Uterus (tissue), 2 donors: ENCODE data around the gene IL4R.

Source experiments
- CTCF ChIP-seq, 4 experiments: fragments of 200-600 bp in 2 of 4; fragments of 450-650 bp in 2 of 4; sonication (generic) in 2 of 4; IDR thresholded peaks; one replicate each; pipeline ENCODE4 v1.5.1; 2016 to 2019; ENCODE audit warnings: antibody characterized with exemption in 4 of 4, mild to moderate bottlenecking in 2 of 4, moderate library complexity in 1 of 4
- POLR2A ChIP-seq, 2 donors: fragments of 450-650 bp; IDR thresholded peaks; one replicate each; pipeline ENCODE4 v1.6.1; 2016; ENCODE audit warnings: antibody characterized with exemption in 2 of 2, mild to moderate bottlenecking in 1 of 2, moderate library complexity in 1 of 2

DNA sequence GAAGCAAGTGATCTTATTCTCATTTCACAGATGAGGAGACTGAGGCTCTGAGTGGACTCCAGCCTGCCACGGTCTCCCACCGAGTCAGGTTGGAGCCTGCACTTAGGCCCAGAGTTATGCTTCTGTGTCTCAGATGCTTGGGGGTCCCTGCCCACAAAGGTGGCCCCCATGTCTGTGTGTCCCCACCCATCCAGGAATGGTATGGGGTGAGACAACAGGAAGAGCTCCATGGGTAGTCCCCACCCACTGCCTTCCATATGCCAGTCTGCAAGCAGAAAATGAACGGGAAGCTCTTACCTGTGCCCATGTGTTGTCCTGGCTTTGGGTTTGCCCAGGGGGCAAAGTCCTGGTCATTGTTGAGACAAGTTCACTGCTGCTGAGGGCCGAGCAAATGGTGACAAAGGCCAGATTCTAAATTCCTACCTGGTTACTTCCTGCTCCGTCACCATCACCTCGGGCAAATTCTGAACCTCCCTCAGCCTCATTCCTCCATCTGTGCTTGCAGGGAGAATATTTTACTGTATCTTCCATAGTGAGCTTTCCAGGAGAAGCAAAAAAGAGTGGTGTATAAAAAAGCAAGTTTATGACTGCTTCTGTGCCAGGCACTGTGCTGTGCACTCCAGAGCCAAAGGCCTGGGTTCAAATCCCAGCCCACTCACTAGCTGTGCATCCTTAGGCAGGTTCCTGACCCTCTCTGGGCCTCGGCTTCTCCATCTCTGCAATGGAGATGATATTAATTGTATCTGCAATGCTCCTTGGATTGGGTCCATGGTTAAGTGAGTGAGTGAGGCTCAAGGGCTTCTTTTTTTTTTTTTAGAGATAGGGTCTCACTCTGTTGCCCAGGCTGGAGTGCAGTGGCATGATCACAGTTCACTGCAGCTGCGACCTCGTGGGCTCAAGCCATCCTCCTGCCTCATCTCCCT, 9.3 kb downstream of the IL4R start:
- TF ChIP-seq CTCF (IDR thresholded peaks at IDR 0.05), result no peak
- TF ChIP-seq POLR2A (IDR thresholded peaks at IDR 0.05), result no peak
